GM23338 (cell line): ENCODE measurements around the gene APPL2. TPM values are rescaled to one million over a fixed set of nuclear protein-coding genes. Genes with fewer than 3 reads are reported as not detected.

Source experiments
- EZH2 ChIP-seq: fragments of 200-600 bp; sonication (generic); IDR thresholded peaks from one replicate; pipeline ENCODE4 v1.8.0; 2017; ENCODE audit warnings: antibody characterized with exemption, mild to moderate bottlenecking, low read depth; ENCODE audit not compliant: unreplicated experiment
- JUNB ChIP-seq: IDR thresholded peaks from one replicate; pipeline ENCODE4 v1.6.1; 2016; ENCODE audit warnings: antibody characterized with exemption; ENCODE audit not compliant: unreplicated experiment
- NANOG ChIP-seq: IDR thresholded peaks from 2 replicates; pipeline ENCODE4 v1.6.1; 2016; ENCODE audit warnings: antibody characterized with exemption, borderline replicate concordance
- STAT1 ChIP-seq: IDR thresholded peaks from one replicate; pipeline ENCODE4 v1.6.1; 2016; ENCODE audit warnings: antibody characterized with exemption; ENCODE audit not compliant: unreplicated experiment
- ZNF114 ChIP-seq: fragments of 250-450 bp; sonication (Bioruptor Pico); IDR thresholded peaks from 2 replicates; pipeline ENCODE4 v1.5.0; 2020; ENCODE audit warnings: mild to moderate bottlenecking, moderate library complexity
- polyA plus RNA-seq: library from polyadenylated mRNA; unstranded; fragments of >200 nt; fragmentation: Nextera tagmentation; extraction: Ambion mirVana; gene quantifications from 2 replicates; pipeline ENCODE4 v1.2.1, GENCODE V29; 2016
- total RNA-seq: library from RNA; depleted of rRNA; stranded (reverse); fragments of >200 nt; shearing (Covaris generic); gene quantifications from 2 replicates; pipeline ENCODE4 v1.2.3, GENCODE V29; 2014
- TF ChIP-seq, protein P1 (sequence below): fragments of 250-450 bp; sonication (Bioruptor Pico); IDR thresholded peaks from 2 replicates; pipeline ENCODE4 v1.5.0; 2020; ENCODE audit warnings: mild to moderate bottlenecking, moderate library complexity
- TF ChIP-seq, protein P2 (sequence below): IDR thresholded peaks from one replicate; pipeline ENCODE4 v1.6.1; 2018; ENCODE audit warnings: antibody characterized with exemption; ENCODE audit not compliant: unreplicated experiment

APPL2 gene
- total and polyA plus RNA-seq, 2 experiments from 2014 or later: 9.3 to 17.4 TPM

DNA sequence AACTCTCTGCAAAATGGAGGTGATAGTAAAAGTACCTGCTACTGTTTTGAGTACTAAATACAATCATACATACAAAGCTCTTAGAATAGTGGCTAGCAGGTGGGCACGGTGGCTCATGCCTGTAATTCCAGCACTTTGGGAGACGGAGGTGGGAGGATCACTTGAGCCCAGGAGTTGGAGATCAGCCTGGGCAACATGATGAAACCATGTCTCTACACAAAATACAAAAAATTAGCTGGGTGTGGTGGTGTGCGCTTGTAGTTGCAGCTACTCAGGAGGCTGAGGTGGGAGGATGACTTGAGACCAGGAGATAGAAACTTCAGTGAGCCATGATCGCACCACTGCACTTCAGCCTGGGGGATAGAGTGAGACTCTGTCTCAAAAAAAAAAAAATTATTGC lies 28.8 kb upstream of the APPL2 start (continued):
- TF ChIP-seq, protein P1, sequence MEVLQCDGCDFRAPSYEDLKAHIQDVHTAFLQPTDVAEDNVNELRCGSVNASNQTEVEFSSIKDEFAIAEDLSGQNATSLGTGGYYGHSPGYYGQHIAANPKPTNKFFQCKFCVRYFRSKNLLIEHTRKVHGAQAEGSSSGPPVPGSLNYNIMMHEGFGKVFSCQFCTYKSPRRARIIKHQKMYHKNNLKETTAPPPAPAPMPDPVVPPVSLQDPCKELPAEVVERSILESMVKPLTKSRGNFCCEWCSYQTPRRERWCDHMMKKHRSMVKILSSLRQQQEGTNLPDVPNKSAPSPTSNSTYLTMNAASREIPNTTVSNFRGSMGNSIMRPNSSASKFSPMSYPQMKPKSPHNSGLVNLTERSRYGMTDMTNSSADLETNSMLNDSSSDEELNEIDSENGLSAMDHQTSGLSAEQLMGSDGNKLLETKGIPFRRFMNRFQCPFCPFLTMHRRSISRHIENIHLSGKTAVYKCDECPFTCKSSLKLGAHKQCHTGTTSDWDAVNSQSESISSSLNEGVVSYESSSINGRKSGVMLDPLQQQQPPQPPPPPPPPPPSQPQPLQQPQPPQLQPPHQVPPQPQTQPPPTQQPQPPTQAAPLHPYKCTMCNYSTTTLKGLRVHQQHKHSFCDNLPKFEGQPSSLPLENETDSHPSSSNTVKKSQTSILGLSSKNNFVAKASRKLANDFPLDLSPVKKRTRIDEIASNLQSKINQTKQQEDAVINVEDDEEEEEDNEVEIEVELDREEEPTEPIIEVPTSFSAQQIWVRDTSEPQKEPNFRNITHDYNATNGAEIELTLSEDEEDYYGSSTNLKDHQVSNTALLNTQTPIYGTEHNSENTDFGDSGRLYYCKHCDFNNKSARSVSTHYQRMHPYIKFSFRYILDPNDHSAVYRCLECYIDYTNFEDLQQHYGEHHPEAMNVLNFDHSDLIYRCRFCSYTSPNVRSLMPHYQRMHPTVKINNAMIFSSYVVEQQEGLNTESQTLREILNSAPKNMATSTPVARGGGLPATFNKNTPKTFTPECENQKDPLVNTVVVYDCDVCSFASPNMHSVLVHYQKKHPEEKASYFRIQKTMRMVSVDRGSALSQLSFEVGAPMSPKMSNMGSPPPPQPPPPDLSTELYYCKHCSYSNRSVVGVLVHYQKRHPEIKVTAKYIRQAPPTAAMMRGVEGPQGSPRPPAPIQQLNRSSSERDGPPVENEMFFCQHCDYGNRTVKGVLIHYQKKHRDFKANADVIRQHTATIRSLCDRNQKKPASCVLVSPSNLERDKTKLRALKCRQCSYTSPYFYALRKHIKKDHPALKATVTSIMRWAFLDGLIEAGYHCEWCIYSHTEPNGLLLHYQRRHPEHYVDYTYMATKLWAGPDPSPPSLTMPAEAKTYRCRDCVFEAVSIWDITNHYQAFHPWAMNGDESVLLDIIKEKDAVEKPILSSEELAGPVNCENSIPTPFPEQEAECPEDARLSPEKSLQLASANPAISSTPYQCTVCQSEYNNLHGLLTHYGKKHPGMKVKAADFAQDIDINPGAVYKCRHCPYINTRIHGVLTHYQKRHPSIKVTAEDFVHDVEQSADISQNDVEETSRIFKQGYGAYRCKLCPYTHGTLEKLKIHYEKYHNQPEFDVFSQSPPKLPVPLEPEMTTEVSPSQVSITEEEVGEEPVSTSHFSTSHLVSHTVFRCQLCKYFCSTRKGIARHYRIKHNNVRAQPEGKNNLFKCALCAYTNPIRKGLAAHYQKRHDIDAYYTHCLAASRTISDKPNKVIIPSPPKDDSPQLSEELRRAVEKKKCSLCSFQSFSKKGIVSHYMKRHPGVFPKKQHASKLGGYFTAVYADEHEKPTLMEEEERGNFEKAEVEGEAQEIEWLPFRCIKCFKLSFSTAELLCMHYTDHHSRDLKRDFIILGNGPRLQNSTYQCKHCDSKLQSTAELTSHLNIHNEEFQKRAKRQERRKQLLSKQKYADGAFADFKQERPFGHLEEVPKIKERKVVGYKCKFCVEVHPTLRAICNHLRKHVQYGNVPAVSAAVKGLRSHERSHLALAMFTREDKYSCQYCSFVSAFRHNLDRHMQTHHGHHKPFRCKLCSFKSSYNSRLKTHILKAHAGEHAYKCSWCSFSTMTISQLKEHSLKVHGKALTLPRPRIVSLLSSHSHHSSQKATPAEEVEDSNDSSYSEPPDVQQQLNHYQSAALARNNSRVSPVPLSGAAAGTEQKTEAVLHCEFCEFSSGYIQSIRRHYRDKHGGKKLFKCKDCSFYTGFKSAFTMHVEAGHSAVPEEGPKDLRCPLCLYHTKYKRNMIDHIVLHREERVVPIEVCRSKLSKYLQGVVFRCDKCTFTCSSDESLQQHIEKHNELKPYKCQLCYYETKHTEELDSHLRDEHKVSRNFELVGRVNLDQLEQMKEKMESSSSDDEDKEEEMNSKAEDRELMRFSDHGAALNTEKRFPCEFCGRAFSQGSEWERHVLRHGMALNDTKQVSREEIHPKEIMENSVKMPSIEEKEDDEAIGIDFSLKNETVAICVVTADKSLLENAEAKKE (CRISPR knock-in tag): no peak
- TF ChIP-seq, protein P2, sequence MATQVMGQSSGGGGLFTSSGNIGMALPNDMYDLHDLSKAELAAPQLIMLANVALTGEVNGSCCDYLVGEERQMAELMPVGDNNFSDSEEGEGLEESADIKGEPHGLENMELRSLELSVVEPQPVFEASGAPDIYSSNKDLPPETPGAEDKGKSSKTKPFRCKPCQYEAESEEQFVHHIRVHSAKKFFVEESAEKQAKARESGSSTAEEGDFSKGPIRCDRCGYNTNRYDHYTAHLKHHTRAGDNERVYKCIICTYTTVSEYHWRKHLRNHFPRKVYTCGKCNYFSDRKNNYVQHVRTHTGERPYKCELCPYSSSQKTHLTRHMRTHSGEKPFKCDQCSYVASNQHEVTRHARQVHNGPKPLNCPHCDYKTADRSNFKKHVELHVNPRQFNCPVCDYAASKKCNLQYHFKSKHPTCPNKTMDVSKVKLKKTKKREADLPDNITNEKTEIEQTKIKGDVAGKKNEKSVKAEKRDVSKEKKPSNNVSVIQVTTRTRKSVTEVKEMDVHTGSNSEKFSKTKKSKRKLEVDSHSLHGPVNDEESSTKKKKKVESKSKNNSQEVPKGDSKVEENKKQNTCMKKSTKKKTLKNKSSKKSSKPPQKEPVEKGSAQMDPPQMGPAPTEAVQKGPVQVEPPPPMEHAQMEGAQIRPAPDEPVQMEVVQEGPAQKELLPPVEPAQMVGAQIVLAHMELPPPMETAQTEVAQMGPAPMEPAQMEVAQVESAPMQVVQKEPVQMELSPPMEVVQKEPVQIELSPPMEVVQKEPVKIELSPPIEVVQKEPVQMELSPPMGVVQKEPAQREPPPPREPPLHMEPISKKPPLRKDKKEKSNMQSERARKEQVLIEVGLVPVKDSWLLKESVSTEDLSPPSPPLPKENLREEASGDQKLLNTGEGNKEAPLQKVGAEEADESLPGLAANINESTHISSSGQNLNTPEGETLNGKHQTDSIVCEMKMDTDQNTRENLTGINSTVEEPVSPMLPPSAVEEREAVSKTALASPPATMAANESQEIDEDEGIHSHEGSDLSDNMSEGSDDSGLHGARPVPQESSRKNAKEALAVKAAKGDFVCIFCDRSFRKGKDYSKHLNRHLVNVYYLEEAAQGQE: no peak
- TF ChIP-seq EZH2 (no peak), JUNB (no peak), STAT1 (no peak), ZNF114 (no peak), NANOG (no peak)
